H1 (cell line): ENCODE data around the gene GPX6. TPM values are rescaled to one million over a fixed set of nuclear protein-coding genes. Genes with fewer than 3 reads are reported as not detected.

ENCODE experiments used
- CTCF ChIA-PET: fragments of 300-600 bp; sonication (Branson Sonifier 250); formaldehyde crosslinking; loops from one replicate; lab custom pipeline; 2021; ENCODE audit not compliant: partially characterized antibody; lab: Charles Lee
- POLR2A ChIA-PET: fragments of 300-600 bp; sonication (Branson Sonifier 250); formaldehyde crosslinking; loops from one replicate; lab custom pipeline; 2021; ENCODE audit warnings: inconsistent platforms; ENCODE audit not compliant: partially characterized antibody; lab: Charles Lee
- DNase-seq, 2 experiments: peaks; one replicate each; pipeline versions ENCODE4 v3.0.0 to v3.0.0-alpha.2; 2010 to 2022; ENCODE audit warnings: low spot score in 2 of 2, low read depth in 1 of 2, mixed read lengths in 1 of 2
- FAIRE-seq: peaks from 2 replicates; lab custom pipeline; 2011; peaks lifted over from hg19 to GRCh38; lab: Jason Lieb, UNC
- H2AFZ ChIP-seq: 2 replicates; pipeline ENCODE4 v1.8.1; 2012; ENCODE audit warnings: low read length, inconsistent platforms
- H2AK5ac ChIP-seq: 2 replicates; pipeline ENCODE4 v1.6.1; 2013; ENCODE audit warnings: low read depth, low read length
- H2BK120ac ChIP-seq: replicated peaks from 2 replicates; pipeline ENCODE3; 2013; ENCODE audit warnings: low read depth, low read length, inconsistent platforms
- H2BK12ac ChIP-seq: 2 replicates; pipeline ENCODE4 v1.6.1; 2013; ENCODE audit warnings: low read depth, low read length
- H2BK15ac ChIP-seq: 2 replicates; pipeline ENCODE4 v1.6.1; 2013; ENCODE audit warnings: low read length
- H2BK20ac ChIP-seq: 2 replicates; pipeline ENCODE4 v1.6.1; 2013; ENCODE audit warnings: low read length
- H2BK5ac ChIP-seq: 2 replicates; pipeline ENCODE4 v1.6.1; 2013; ENCODE audit warnings: low read depth, low read length
- H3K14ac ChIP-seq: 2 replicates; pipeline ENCODE4 v1.6.1; 2013; ENCODE audit warnings: inconsistent platforms; ENCODE audit not compliant: insufficient read length
- H3K18ac ChIP-seq: 2 replicates; pipeline ENCODE4 v1.6.1; 2013; ENCODE audit warnings: low read length; ENCODE audit errors: extremely low read depth
- H3K23ac ChIP-seq: 2 replicates; pipeline ENCODE4 v1.6.1; 2013; ENCODE audit warnings: inconsistent platforms; ENCODE audit not compliant: insufficient read length
- H3K23me2 ChIP-seq: 2 replicates; pipeline ENCODE4 v1.6.1; 2013; ENCODE audit warnings: low read depth, low read length
- H3K27ac ChIP-seq: 2 replicates; pipeline ENCODE4 v1.6.1; 2011; ENCODE audit warnings: low read depth, low read length, inconsistent platforms
- H3K27me3 ChIP-seq, 4 experiments: replicated peaks in 1 of 4; 1 replicate in 1 of 4; 2 replicates in 3 of 4; pipeline versions ENCODE4 v1.6.1 to v1.8.1; 2011 to 2013; ENCODE audit warnings: low read length in 3 of 4, mild to moderate bottlenecking in 3 of 4, inconsistent platforms in 2 of 4, mixed read lengths in 2 of 4, moderate library complexity in 1 of 4; ENCODE audit not compliant: control insufficient read depth in 3 of 4, insufficient read depth in 3 of 4; ENCODE audit errors: extremely low read depth in 1 of 4
- H3K36me3 ChIP-seq, 4 experiments: 2 replicates each; pipeline versions ENCODE4 v1.6.1 to v1.8.1; 2011 to 2013; ENCODE audit warnings: mild to moderate bottlenecking in 4 of 4, low read length in 3 of 4, moderate library complexity in 2 of 4, control low read depth in 1 of 4, inconsistent platforms in 1 of 4; ENCODE audit not compliant: insufficient read depth in 4 of 4, control insufficient read depth in 2 of 4
- H3K4ac ChIP-seq: replicated peaks from 2 replicates; pipeline ENCODE3; 2013; ENCODE audit warnings: low read length, low read depth, mixed read lengths, inconsistent platforms; ENCODE audit not compliant: insufficient read length
- H3K4me1 ChIP-seq, 4 experiments: replicated peaks in 1 of 4; 1 replicate in 1 of 4; 2 replicates in 3 of 4; pipeline versions ENCODE4 v1.6.1 to v1.8.1; 2011 to 2013; ENCODE audit warnings: low read length in 3 of 4, inconsistent platforms in 2 of 4, mixed read lengths in 1 of 4; ENCODE audit not compliant: insufficient read depth in 4 of 4, control insufficient read depth in 3 of 4
- H3K4me2 ChIP-seq, 2 experiments: 2 replicates each; pipeline versions ENCODE4 v1.6.1 to v1.8.1; 2011 to 2013; ENCODE audit warnings: low read depth in 2 of 2, low read length in 2 of 2, control low read depth in 1 of 2, inconsistent platforms in 1 of 2, mild to moderate bottlenecking in 1 of 2; ENCODE audit not compliant: insufficient read depth in 1 of 2
- H3K4me3 ChIP-seq, 4 experiments: fragments of 200-600, 300-600 bp in 1 of 4; sonication (generic), shearing (Covaris generic), sonication (Bioruptor Twin) in 1 of 4; 2 replicates each; pipeline versions ENCODE4 v1.5.1 to v1.8.1; 2011 to 2016; ENCODE audit warnings: low read length in 4 of 4, low read depth in 3 of 4, control low read depth in 2 of 4, inconsistent platforms in 2 of 4, mild to moderate bottlenecking in 2 of 4, mixed read lengths in 1 of 4, moderate library complexity in 1 of 4; ENCODE audit not compliant: insufficient read depth in 2 of 4; ENCODE audit errors: extremely low read depth in 1 of 4
- H3K56ac ChIP-seq: replicated peaks from 2 replicates; pipeline ENCODE3; 2013; ENCODE audit warnings: low read depth, mild to moderate bottlenecking, mixed read lengths, low read length, inconsistent platforms; ENCODE audit not compliant: insufficient read length
- H3K79me1 ChIP-seq: 2 replicates; pipeline ENCODE4 v1.6.1; 2013; ENCODE audit warnings: low read depth, low read length, control low read depth
- H3K79me2 ChIP-seq, 2 experiments: 2 replicates each; pipeline versions ENCODE4 v1.6.1 to v1.8.1; 2012 to 2013; ENCODE audit warnings: low read length in 2 of 2, mild to moderate bottlenecking in 2 of 2, inconsistent platforms in 1 of 2; ENCODE audit not compliant: insufficient read depth in 2 of 2, control insufficient read depth in 1 of 2
- H3K9ac ChIP-seq, 4 experiments: replicated peaks in 1 of 4; 1 replicate in 1 of 4; 2 replicates in 3 of 4; pipeline versions ENCODE4 v1.6.1 to v1.8.1; 2011 to 2013; ENCODE audit warnings: low read depth in 3 of 4, low read length in 3 of 4, control low read depth in 2 of 4, mild to moderate bottlenecking in 2 of 4, moderate library complexity in 2 of 4, inconsistent platforms in 1 of 4; ENCODE audit errors: extremely low read depth in 1 of 4
- H3K9me3 ChIP-seq, 2 experiments: 2 replicates each; pipeline versions ENCODE4 v1.6.1 to v1.8.1; 2012 to 2013; ENCODE audit warnings: mild to moderate bottlenecking in 2 of 2, moderate library complexity in 2 of 2, control low read depth in 1 of 2, inconsistent platforms in 1 of 2, low read depth in 1 of 2, low read length in 1 of 2, mixed read lengths in 1 of 2; ENCODE audit not compliant: insufficient read depth in 2 of 2
- H4K20me1 ChIP-seq, 2 experiments: replicated peaks in 1 of 2; 2 replicates each; pipeline versions ENCODE3 to v1.8.1; 2011 to 2013; ENCODE audit warnings: inconsistent platforms in 2 of 2, low read length in 2 of 2, mild to moderate bottlenecking in 1 of 2; ENCODE audit not compliant: insufficient read depth in 2 of 2, control insufficient read depth in 1 of 2
- H4K5ac ChIP-seq: 2 replicates; pipeline ENCODE4 v1.6.1; 2013; ENCODE audit warnings: low read length, low read depth, mixed read lengths, inconsistent platforms; ENCODE audit not compliant: insufficient read length
- H4K8ac ChIP-seq: 2 replicates; pipeline ENCODE4 v1.8.0; 2013; ENCODE audit warnings: mild to moderate bottlenecking, moderate library complexity, low read length, inconsistent platforms; ENCODE audit not compliant: insufficient read depth; ENCODE audit errors: extremely low read depth
- H4K91ac ChIP-seq: replicated peaks from 2 replicates; pipeline ENCODE3; 2013; ENCODE audit warnings: low read length, mixed read lengths, inconsistent platforms; ENCODE audit not compliant: insufficient read length
- BRCA1 ChIP-seq: IDR thresholded peaks from 2 replicates; pipeline ENCODE4 v1.6.1; 2012; ENCODE audit warnings: low read depth, low read length, improper control_type of control experiment
- CBX5 ChIP-seq: fragments of 300-800, 300-1000 bp; sonication (generic); IDR thresholded peaks from 2 replicates; pipeline ENCODE4 v1.7.1; 2016; ENCODE audit warnings: antibody characterized with exemption, low read length, low read depth
- FOSL1 ChIP-seq: IDR thresholded peaks from 2 replicates; pipeline ENCODE4 v1.6.1; 2011; ENCODE audit warnings: mild to moderate bottlenecking, low read depth, low read length, moderate library complexity; ENCODE audit not compliant: insufficient read depth
- RXRA ChIP-seq: IDR thresholded peaks from 2 replicates; pipeline ENCODE4 v1.6.1; 2011; ENCODE audit warnings: low read depth, mild to moderate bottlenecking, low read length, moderate library complexity; ENCODE audit not compliant: insufficient read depth
- WGBS, 2 experiments: shearing (Covaris generic) in 1 of 2; methylation state at CpG; one replicate each; pipeline versions ENCODE4 v1.1.6 to v1.1.7; 2013 to 2015; ENCODE audit warnings: low lambda C conversion rate in 2 of 2, mixed read lengths in 2 of 2, inconsistent platforms in 1 of 2, low coverage in 1 of 2, missing lambda C conversion rate in 1 of 2; ENCODE audit not compliant: insufficient replicate concordance in 2 of 2, insufficient coverage in 1 of 2, insufficient read length in 1 of 2; ENCODE audit errors: extremely low coverage in 1 of 2, missing lambda C conversion rate in 1 of 2; 5-methylcytosine and 5-hydroxymethylcytosine counted together
- polyA plus RNA-seq, 7 experiments: library from polyadenylated mRNA; depleted of rRNA in 3 of 7; stranded (reverse) in 5 of 7; unstranded in 2 of 7; fragments of >200 nt in 5 of 7; fragments of 200-250 nt in 2 of 7; gene quantifications; 1 replicate in 5 of 7; 2 replicates in 1 of 7; 4 replicates in 1 of 7; pipeline versions ENCODE4 v1.2.1 to v1.2.3, GENCODE V29; 2011 to 2013; ENCODE audit warnings: missing spikeins in 2 of 7, mixed read lengths in 2 of 7
- total RNA-seq: library from RNA; stranded (reverse); fragmentation: NEBNext Ultra II Directional; extraction: Animal tissue kit (Norgen Biotek cat#: 25700); gene quantifications from 2 replicates; pipeline ENCODE4 v1.2.1, GENCODE V29; 2021
- TF ChIP-seq, protein P1 (sequence below): IDR thresholded peaks from 2 replicates; pipeline ENCODE4 v1.6.1; 2011; ENCODE audit warnings: low read depth, mild to moderate bottlenecking, low read length; ENCODE audit not compliant: insufficient read depth

Gene GPX6
- total and polyA plus RNA-seq, 2 of the 8 experiments (the other 6 are each of a cell fraction or from before 2014, with no cell fraction given): not detected

DNA sequence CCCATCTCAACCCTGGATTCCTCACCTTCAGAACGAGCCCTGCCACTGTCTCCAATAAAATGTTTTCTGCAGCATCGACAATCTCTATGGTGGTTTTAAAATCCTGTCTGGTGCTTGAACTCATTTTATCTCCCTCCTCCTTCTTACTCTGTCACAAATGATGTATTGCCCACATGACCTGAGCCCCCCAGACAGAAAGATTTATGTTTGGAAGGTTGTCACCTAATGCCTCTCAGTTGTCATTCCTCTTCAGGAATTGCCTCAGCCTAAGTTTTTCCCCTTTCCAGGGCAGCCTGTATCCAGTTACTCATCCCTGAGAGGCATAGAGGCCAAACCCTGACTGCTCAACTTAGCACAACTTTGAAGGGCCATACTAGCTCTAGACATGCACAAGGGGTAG, 19.3 kb upstream of the GPX6 start:
- no peak overlapping the region for H3K14ac ChIP-seq
- H2BK12ac ChIP-seq: no peak overlapping the region
- H3K36me3 ChIP-seq: no peaks in the 10 kb centered on the region
- no peaks in the 10 kb centered on the region for H3K27me3 ChIP-seq
- ChIA-PET CTCF (interaction anchor here (0.5 kb wide), 1 partner anchor 46 kb away, joined by 4 read pairs; no protein-coding TSS in a partner anchor), POLR2A (no interaction called here)
- H3K56ac ChIP-seq: no peak overlapping the region
- no peak overlapping the region for H4K8ac ChIP-seq
- no peak overlapping the region for H4K91ac ChIP-seq
- no peak overlapping the region for H3K18ac ChIP-seq
- H3K23me2 ChIP-seq: peaks cover 4% of the 10 kb centered on the region; the same call in 1 of the 2 replicates
- H4K5ac ChIP-seq: no peak overlapping the region
- no peak overlapping the region for H2AK5ac ChIP-seq
- no peaks in the 10 kb centered on the region for H4K20me1 ChIP-seq
- H3K4me1 ChIP-seq: peaks cover 0 to 8% (median 3%) of the 10 kb centered on the region in 4 experiments; a peak in 5 of 7 replicates
- H2BK120ac ChIP-seq: no peak overlapping the region
- H2BK20ac ChIP-seq: no peak overlapping the region
- FAIRE-seq (no peak), DNase-seq (no peak)
- no peak overlapping the region for H3K27ac ChIP-seq
- H3K79me2 ChIP-seq: no peaks in the 10 kb centered on the region
- no peak overlapping the region for H3K9ac ChIP-seq
- no peaks in the 10 kb centered on the region for H3K79me1 ChIP-seq
- H2BK15ac ChIP-seq: no peak overlapping the region
- H3K23ac ChIP-seq: no peak overlapping the region
- no peak overlapping the region for H3K4ac ChIP-seq
- no peaks in the 10 kb centered on the region for H3K9me3 ChIP-seq
- H2BK5ac ChIP-seq: no peak overlapping the region
- 88% methylated on average over 2 of the region's 2 CpGs; no CpG with 5 or more reads in 1 of the 2 experiments for WGBS, 2 experiments
- TF ChIP-seq, protein P1, sequence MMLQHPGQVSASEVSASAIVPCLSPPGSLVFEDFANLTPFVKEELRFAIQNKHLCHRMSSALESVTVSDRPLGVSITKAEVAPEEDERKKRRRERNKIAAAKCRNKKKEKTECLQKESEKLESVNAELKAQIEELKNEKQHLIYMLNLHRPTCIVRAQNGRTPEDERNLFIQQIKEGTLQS: no peak
- TF ChIP-seq BRCA1 (no peak), FOSL1 (no peak), RXRA (no peak), CBX5 (no peak)
- no peak overlapping the region for H2AFZ ChIP-seq
- no peak overlapping the region for H3K4me3 ChIP-seq
- no peak overlapping the region for H3K4me2 ChIP-seq
